ENCODE data around the gene SMARCB1. TPM values are rescaled to one million over a fixed set of nuclear protein-coding genes. Genes with fewer than 3 reads are reported as not detected.

Gene SMARCB1
- total RNA-seq, 1 experiment from 2014 or later: 172 TPM

DNA sequence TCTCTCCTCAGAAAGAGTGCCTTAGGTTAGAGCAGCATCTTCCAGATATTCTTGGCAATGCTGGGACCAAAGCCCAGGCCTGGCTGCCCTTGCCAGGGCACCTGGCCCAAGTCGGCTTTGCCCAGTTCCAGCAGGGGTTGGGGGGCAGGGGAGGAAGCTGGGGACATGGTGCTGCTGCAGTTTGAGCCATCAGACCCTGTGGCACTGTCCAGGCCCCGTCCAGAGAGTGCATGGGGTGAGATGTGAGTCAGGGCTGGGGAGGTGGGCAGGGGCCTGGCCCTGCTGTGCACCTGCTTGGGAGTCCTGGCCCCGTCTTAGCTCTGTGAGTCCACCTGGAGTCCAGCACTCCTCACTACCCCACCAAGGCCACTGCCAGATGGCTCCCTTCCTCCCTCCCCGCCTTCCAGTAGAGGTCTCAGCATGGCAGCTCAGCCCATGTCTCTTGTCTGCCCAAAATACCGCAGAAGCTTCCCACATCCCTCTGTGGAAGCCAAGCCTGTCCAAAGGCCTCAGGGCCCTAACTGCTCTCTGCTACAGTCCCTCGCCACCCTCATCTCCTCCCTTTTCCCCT is 35.4 kb downstream of the SMARCB1 start:
- Histone ChIP-seq H3K27ac (ENCODE audit: low read depth, low read length, poor library complexity, severe bottlenecking) (no peak overlapping the region), H3K9me3 (ENCODE audit: low read depth, low read length, poor library complexity, severe bottlenecking) (no peaks in the 10 kb centered on the region), H3K4me3 (ENCODE audit: low read depth, low read length, poor library complexity, severe bottlenecking) (no peak overlapping the region), H3K27me3 (replicated peaks; ENCODE audit: insufficient read depth, low read depth, low read length, poor library complexity) (no peaks in the 10 kb centered on the region), H3K36me3 (ENCODE audit: insufficient read depth, low read length, poor library complexity, severe bottlenecking) (peaks cover 64% of the 10 kb centered on the region), H3K4me1 (ENCODE audit: insufficient read depth, low read length, poor library complexity, severe bottlenecking) (peaks cover 12% of the 10 kb centered on the region)
- no TSS peak for BruUV-seq (replicated peaks)
- CTCF ChIA-PET: no interaction called here
- POLR2A ChIA-PET (ENCODE audit: low non-redundant PET): no interaction called here
- DNase-seq (ENCODE audit: low spot score): no peak
- TF ChIP-seq EZH2 (IDR thresholded peaks at IDR 0.05; ENCODE audit: borderline replicate concordance, low read depth, low read length, poor library complexity, severe bottlenecking): no peak
- TF ChIP-seq, protein P1, sequence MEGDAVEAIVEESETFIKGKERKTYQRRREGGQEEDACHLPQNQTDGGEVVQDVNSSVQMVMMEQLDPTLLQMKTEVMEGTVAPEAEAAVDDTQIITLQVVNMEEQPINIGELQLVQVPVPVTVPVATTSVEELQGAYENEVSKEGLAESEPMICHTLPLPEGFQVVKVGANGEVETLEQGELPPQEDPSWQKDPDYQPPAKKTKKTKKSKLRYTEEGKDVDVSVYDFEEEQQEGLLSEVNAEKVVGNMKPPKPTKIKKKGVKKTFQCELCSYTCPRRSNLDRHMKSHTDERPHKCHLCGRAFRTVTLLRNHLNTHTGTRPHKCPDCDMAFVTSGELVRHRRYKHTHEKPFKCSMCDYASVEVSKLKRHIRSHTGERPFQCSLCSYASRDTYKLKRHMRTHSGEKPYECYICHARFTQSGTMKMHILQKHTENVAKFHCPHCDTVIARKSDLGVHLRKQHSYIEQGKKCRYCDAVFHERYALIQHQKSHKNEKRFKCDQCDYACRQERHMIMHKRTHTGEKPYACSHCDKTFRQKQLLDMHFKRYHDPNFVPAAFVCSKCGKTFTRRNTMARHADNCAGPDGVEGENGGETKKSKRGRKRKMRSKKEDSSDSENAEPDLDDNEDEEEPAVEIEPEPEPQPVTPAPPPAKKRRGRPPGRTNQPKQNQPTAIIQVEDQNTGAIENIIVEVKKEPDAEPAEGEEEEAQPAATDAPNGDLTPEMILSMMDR (conservative IDR thresholded peaks at IDR 0.05; ENCODE audit: low read depth, low read length): no peak
- intact Hi-C loops (cut with micrococcal nuclease; ENCODE audit: unreplicated experiment): no loop called here

DNA sequence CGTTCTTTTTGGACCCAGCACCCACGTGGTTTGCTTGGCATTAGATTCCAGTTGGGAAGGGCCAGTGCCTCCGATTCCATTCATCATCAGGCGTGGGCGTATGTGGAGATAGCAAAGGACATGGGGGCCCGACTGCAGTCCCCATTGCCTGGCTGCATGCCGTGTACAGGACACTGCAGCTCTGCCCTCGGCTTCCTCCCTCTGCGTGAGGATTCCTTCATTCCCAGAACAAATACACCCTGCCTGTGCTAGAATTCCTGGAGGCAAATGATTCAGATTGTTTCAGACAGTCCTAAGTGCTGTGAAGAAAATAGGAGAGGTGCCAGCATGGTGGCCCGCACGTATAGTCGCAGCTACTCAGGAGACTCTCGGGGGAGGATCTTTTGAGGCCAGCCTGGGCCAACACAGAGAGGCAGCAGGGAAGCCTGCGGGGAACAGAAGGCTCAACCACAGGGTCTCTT is 36.6 kb downstream of the SMARCB1 start:
- Histone ChIP-seq H3K36me3 (ENCODE audit: insufficient read depth, low read length, poor library complexity, severe bottlenecking) (peaks cover 64% of the 10 kb centered on the region), H3K27ac (ENCODE audit: low read depth, low read length, poor library complexity, severe bottlenecking) (peak overlapping the region; percentile 30), H3K4me3 (ENCODE audit: low read depth, low read length, poor library complexity, severe bottlenecking) (no peak overlapping the region), H3K9me3 (ENCODE audit: low read depth, low read length, poor library complexity, severe bottlenecking) (no peaks in the 10 kb centered on the region), H3K4me1 (ENCODE audit: insufficient read depth, low read length, poor library complexity, severe bottlenecking) (peaks cover 12% of the 10 kb centered on the region), H3K27me3 (replicated peaks; ENCODE audit: insufficient read depth, low read depth, low read length, poor library complexity) (no peaks in the 10 kb centered on the region)
- intact Hi-C loops (cut with micrococcal nuclease; ENCODE audit: unreplicated experiment): no loop called here
- BruUV-seq (replicated peaks): no TSS peak
- DNase-seq (ENCODE audit: low spot score): no peak
- CTCF ChIA-PET: no interaction called here
- TF ChIP-seq, protein P1 (conservative IDR thresholded peaks at IDR 0.05; ENCODE audit: low read depth, low read length): no peak
- no peak for TF ChIP-seq EZH2 (IDR thresholded peaks at IDR 0.05; ENCODE audit: borderline replicate concordance, low read depth, low read length, poor library complexity, severe bottlenecking)
- POLR2A ChIA-PET (ENCODE audit: low non-redundant PET): no interaction called here

DNA sequence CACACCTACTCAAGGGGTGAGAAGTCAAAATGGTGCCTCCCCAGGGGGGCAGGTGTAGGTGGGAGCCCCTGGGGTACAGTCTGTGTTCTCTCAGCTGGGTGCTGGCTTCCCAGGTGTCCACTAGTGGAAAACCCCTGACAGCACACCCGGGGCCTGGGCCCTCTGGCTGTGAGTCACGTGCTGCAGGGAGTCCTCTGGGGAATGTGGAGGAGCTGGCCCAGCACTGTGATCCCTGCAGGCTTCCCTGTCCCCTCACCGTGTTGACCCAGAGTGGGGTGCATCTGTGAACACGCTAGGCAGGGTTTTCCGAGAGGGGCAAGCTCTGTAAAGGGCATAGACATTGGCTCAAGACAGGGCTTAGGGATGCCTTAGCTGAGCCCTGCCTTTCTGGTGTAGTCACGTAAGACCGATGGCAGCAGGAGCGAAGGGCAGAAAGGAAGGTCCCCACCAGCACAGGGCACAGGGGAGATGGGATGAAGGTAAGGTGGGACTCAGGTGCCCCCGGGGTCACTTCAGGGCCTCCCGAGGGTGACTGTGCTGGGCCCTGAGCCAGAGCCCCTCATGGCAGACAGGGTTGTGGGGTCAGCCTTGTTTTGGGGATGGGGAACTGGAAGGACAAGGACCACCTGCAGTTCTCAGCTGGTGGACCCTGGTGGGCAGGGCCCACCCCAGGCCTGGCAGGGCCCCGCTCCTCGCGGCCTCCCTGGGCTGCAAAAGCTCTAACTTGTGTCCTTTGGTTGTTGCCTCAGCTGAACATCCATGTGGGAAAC is 37.9 kb downstream of the SMARCB1 start:
- BruUV-seq (replicated peaks): no TSS peak
- intact Hi-C loops (cut with micrococcal nuclease; ENCODE audit: unreplicated experiment): no loop called here
- no peaks in the 10 kb centered on the region for H3K27me3 ChIP-seq (replicated peaks; ENCODE audit: insufficient read depth, low read depth, low read length, poor library complexity)
- H3K27ac ChIP-seq (ENCODE audit: low read depth, low read length, poor library complexity, severe bottlenecking): no peak overlapping the region
- CTCF ChIA-PET: no interaction called here
- TF ChIP-seq EZH2 (IDR thresholded peaks at IDR 0.05; ENCODE audit: borderline replicate concordance, low read depth, low read length, poor library complexity, severe bottlenecking): no peak
- no peak for DNase-seq (ENCODE audit: low spot score)
- no peaks in the 10 kb centered on the region for H3K9me3 ChIP-seq (ENCODE audit: low read depth, low read length, poor library complexity, severe bottlenecking)
- no peak overlapping the region for H3K4me3 ChIP-seq (ENCODE audit: low read depth, low read length, poor library complexity, severe bottlenecking)
- peaks cover 65% of the 10 kb centered on the region for H3K36me3 ChIP-seq (ENCODE audit: insufficient read depth, low read length, poor library complexity, severe bottlenecking)
- peaks cover 12% of the 10 kb centered on the region for H3K4me1 ChIP-seq (ENCODE audit: insufficient read depth, low read length, poor library complexity, severe bottlenecking)
- POLR2A ChIA-PET (ENCODE audit: low non-redundant PET): no interaction called here
